NCI-H748 (cell line): ENCODE measurements around the gene GPAT2.
"Not testable (repeated sequence)": the region's sequence is repeated elsewhere in the genome, so short reads cannot be mapped to it uniquely, and the experiment has no call there.

ENCODE experiments used
- DNase-seq: peaks from one replicate; lab custom pipeline; 2025; ENCODE audit not compliant: unreplicated experiment; lab: John Stamatoyannopoulos, UW

The GPAT2 gene

DNA sequence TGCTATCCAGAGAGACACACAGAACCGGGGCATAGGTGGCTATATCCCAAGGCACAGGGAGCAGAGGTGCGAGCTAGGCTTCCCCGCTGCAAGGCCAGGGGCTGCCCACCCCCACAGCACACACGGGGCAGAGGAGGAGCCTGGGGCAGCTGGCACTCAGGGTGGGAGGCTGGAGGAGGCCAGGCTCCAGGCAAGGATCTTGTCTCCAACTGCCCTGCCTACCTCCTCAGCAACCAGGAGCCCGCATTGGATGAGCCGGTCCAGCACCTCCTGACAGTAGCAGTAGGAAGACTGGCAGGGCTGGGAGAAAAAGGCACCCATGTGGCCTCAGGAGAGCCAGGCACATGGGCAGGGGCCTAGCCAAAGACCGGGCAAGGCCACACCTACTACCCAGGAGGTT is 11.0 kb downstream of the GPAT2 start:
- not testable (repeated sequence) for DNase-seq

DNA sequence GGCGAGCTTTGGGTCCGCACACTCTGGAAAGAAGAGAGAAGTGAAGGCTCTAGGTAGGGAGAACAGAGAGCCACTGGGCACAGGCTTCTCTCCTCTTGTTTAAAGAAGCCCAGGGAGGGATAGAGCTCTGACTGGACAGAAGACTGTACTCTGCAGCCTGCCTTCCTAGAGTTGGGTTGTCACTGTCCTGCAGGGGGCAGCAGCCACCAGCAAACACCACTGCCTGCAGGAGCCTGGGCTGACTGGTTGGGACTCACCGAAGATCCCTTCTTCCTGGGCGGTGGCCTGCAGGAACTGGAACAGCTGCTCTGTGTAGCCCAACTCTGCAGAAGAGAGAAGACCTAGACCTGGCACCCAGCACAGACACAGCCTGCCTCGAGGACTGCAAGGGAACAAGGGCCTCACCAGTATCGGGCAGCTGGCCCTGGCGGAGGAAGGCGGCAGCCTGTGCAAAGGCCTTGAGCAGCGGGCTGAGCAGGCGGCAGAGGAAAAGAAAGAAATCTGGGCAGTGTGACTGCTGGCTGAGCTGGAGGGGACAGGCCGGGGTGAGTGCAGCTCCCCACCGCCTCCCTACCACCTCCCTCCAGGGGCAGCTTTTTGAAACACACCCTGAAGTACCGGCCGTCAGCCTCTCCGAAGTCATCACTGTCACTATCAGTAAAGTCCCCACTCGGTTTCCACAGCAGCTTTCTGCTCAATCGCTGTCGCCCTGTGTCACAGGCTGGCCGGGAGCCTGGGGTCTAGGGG is 11.8 kb downstream of the GPAT2 start:
- DNase-seq = not testable (repeated sequence)

DNA sequence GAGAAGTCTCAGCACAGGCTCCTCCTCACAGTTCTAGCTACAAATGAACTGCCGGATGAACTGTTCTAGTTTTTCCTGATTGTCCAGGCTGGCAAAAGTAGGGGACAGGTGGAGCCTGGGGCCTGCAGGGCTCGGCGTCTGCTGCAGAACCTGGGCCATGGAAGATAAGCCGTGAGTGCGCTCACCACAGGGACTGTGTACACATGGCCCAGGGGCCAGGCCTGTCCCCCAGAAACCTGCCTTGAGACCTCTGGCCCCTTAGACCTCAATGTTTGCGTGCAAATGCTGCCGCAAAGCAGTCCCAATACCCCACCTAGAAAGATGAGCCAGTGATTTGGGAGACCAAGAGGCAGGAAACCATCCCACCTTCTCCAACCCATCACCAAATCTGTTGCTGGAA is 12.6 kb downstream of the GPAT2 start:
- DNase-seq = not testable (repeated sequence)

DNA sequence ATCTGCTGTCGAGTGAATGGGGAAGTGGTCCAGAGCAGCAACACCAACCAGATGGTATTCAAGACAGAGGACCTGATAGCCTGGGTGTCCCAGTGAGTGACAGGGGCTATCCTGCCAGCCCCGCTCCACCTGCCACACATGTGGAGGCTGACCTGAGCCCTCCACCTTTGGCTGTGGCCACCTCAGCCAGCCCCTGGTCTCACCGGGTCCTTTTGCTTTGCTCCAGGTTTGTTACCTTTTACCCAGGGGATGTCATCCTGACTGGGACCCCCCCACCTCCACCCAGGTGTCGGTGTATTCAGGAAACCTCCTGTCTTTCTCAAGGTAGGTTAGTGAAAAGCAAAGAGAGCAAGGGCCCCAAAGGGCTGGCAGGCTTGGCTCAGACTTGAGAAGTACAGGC is 13.6 kb downstream of the GPAT2 start:
- not testable (repeated sequence) for DNase-seq

DNA sequence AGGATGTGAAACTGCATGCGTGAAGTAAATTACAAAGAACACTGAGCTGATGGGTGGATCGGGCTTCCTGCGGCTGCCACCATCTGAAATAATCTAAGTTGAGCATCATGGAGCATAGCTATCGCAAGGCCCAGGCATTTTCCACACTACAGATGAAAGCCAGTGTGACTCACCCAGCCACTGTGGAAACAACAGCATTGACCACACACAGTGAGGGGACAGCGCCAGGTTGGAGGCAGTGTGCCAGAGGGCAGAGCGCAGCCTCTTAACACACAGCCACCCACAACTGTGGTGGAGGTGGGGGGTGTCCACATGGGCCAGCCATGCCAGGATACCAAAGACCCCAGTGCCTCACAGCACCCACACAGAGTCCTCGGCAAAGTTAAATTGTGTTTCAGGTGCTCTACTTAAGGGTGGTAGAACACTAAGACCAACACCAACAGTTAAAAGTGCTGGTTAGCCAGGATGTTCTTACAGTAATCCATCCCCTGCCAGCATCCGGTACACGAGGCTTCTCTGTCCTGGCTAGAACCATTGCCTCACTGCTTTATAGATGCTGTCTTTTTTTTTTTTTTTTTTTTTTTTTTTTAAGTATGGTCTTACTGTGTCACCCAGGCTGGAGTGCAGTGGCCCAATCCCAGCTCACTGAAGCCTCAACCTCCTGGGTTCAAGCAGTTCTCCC is 14.7 kb downstream of the GPAT2 start:
- DNase-seq = not testable (repeated sequence)

DNA sequence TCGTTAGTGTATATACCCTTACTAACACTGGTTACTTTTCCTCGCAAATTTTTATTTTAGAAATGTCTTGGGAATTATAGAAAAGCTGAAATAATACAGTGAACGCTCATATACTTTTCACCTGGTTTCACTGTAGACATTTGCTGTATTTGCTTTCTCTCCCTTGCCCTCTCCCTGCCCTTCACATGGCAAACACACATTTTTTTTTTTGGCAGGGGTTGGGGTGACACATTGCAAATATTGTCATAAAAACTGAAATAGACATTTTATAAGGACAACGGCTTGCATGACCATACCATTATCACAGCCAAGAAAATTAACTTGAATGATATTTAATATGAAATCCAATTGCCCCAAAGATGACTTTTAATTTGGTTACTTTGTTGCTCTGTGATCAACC is 18.4 kb downstream of the GPAT2 start:
- DNase-seq = not testable (repeated sequence)

DNA sequence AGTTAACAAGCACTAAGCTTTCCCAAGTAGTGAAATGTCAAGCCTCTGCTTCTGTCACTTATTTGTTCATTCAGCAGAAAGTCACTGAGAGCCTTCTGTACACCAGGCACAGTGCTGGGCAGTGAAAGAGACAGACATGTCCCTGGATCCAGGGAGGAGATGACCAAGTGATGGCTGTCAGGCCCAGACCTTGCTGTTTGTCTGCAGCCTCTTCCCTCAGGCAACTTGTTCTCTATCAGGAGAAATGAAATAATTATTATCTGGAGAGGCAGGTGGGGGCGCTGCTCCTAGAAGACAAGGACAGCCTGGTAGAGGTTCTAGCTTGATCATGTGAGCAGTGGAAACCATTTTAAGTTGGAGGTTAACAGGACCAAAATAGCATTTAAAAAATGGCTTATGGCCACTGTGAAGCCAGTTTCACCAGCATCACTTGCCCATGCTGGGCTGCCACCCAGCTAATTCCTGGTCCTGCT is 21.9 kb downstream of the GPAT2 start:
- DNase-seq = not testable (repeated sequence)

DNA sequence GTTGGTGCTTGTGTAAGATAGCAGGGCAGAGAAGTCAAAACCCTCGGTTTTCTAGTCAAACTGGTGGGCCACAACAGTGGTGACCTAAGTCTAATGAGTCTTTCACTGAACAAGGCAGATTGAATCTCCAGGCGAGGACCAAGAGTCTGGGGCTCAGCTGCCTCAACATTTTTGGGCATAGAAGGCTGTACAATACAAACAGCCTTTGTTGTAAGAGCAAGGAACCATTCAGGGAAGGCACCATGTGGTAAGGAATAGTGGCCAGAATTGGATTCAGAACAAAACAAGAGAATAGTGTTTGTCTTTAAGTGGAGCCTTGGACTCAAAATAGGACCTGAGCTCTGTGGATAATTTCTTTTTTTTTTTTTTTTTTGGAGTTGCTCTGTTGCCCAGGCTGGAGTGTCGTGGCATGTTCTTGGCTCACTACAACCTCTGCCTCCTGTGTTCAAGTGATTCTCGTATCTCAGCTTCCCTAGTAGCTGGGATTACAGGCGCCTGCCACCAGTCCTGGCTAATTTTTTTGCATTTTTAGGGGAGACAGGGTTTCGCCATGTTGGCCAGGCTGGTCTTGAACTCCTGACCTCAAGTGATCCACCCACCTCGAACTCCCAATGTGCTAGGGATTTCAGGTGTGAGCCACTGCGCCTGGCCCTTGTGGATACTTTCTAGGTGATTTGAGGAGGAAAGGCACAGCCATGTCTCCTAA is 22.5 kb downstream of the GPAT2 start:
- not testable (repeated sequence) for DNase-seq

DNA sequence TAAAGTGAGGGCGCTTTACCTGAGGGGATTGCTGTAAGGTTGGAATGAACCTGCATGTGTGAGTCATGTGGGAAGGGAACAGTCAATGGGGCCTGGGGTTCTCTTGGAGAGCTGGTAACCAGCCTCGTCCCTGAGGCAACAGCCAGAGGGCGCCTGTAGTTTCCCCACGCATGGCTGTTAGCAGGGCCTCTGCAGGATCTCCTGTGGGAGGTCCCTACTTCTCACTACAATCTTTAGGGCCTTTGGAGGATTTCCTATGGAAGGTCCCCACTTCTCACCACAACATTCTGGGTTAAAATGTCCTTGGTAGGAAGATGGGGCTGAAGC is 23.6 kb downstream of the GPAT2 start:
- not testable (repeated sequence) for DNase-seq

DNA sequence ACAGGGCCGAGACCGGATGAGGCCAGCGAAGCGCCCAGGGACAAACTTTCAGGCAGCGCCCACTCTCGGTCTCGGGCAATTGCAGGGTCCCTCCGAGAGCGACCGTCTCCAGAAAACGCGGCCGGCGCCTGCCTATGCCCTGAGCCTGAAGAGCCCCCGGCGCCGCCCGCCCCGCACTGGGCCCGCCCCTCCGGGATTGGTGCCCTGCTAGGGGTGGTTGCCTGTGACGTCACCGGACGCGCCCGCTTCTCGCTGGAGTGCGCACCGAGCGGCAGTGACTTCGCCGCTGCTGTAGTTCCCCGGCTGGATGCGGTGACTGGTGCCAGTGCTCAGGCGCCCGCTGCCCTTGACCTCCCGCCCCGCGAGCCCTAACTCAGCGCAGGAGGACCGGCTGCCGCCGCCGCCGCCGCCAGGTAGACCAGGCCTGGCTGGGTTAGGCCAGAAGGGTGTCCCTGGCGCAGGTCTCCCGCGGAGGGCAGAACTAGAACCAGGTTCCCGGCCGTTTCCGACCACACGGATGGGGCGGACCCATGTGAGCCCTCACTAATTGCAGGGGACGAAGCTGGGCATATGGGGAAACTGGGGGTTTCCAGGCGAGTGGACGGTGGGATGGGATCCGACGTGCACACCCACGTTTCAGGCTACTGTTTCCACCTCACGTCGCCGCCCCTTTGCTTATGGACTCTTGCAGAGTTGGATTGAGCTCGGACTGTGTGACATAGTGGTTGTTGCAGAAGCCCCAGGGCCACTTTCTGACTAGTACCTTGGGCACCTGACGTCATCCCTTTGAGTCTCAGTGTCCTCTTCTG is 24.2 kb downstream of the GPAT2 start:
- DNase-seq = not testable (repeated sequence)

DNA sequence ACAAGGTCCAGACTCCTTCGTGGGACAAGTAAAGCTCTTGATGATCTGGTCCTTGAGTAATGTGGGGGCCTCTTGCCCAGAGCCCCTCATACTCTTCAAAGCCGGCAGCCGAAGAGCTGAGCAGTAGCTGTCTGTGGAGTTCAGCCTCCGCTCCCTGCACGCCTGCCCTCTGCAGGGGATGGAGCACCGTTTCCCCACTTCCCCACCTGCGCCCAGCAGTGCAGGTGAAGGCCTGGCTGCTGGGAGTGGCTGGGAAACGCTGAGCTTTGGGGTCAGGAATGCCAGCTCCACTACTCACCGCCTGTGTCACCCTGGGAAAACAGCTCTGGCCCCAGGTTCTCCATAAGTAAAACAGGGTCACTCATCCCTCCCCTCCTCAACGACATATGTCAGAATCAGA is 24.9 kb downstream of the GPAT2 start:
- not testable (repeated sequence) for DNase-seq

DNA sequence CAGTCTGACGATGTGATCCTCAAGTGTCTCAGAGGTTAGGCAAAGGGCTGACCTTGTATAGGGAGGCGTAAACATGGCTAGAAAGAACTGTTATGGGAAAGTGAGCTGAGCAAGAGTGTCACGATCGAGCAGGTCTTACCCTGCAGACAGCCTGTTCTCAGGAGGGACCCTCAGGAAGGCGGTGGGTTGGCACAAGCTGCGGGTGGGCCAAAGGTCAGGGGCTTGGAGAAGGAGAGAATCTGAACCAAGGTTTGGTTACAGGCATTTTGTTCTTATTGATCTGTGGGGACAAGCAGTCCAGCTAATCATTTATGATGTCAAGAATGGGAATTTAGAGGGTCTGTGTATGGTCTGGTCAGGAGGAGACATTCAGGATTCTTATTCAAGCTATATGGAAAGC is 26.7 kb downstream of the GPAT2 start:
- DNase-seq = not testable (repeated sequence)

DNA sequence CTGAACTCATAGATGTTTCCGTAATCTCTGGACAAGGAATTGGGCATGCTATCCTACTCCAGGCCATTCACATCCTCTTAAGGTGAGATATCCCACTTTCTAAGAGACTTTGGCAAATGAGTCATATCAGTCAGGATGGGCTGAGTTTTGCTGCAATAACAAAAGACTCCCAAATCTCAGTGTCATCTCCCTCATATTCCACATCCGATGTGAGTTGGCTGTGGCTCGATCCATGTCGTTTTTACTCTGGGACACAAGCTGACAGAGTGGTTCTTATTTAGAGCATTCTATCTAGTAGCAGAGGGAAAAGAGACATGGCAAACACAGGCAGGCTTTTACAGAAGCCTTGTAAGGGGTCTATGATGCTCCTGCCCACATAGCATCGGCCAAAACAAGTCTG is 28.5 kb downstream of the GPAT2 start:
- DNase-seq = not testable (repeated sequence)

DNA sequence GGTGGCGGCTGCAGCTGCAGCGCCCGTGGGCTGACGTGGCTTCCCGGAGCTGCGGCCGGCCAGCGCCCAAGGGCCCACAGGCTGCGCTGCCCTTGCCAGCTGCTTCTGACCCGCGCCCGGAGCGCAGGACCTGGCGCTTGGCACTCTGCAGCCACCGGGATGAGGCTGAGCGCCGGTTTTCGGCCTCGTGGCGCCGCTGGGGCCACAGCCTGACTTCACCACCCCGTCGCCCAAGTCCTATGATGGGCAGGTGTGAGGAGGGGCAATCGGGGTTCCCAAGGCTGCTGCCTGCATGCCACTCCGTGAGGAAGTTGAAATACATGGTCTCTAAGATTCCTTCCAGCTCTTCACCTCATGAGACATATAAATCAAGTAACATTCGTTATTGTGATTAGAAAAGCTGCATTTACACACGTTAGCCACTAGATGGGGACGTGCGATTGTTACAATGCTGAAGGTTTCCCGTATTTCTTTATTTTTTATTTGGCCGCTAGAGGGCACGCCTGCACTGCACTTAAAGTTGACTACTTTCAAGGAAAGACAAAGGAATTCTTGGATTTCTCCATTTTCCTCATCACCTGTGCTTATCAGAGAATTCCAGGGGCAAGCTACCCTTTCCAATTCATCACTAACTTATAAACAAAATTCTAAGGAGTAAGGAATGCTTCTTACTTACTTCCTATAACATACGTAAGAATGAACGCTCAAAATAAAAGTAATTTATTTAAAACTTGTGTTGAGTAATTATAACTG is 42.0 kb downstream of the GPAT2 start:
- not testable (repeated sequence) for DNase-seq

DNA sequence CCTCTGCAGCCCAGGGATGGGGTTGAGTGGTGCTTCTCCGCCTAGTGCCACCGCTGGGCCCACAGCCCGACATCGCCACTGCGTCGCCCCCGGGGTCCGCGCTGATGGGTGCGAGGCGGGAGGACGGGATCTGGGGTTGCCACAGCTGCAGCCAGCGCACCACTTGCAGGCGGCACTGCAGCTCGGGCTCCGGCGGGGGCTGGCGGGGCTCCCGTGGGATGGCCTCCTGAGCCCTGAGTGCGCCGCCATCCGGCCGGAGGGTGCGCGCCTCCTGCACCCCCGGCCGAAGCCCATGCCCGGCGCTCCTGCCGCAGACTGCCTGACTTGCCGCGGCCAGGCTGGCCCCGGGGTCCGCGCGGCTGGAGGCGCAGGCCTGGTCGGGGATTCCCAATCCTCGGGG is 42.6 kb downstream of the GPAT2 start:
- not testable (repeated sequence) for DNase-seq

DNA sequence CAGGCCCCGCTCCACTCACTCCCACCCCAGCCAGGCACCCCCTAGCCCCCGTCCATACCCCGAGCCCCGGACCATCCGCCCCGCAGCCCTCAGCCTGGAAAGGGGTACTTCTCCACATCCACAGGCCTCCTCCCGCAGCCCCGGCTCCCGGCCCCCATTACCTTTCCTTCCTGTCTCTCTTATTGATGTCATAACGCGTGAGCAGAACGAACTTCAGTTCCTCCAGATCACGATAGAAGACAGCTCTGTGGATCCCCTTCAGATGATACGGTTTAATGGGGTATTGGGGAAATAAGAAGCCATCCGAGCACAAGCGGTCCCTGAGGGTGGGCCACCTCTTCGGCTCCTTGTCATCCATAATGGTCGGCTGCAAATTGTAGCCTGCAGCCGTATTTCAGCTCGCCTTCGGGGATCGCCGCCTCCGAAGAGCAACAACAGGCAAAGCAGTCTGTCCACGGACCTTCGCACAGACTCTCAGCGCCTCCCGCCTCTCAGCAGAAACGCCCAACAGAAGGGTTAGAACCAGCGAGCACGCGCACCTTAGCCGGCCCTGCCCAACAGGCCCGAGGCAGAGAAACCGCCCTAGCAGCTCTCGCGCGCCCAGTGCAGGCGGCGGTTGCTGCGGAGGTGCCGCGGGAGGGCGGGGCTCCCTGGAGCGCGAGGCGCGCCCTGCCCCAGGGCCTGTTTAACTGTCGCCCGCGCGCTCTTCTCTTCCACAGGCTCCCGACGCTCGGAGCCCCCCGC is 43.2 kb downstream of the GPAT2 start, which contains the start of gene ANKRD36C:
Gene ANKRD36C, minus strand, starts transcription at position 474 of the 744 bp plus-strand sequence. Its CDS starts 116 bp downstream, at position 358.
- DNase-seq = not testable (repeated sequence)

DNA sequence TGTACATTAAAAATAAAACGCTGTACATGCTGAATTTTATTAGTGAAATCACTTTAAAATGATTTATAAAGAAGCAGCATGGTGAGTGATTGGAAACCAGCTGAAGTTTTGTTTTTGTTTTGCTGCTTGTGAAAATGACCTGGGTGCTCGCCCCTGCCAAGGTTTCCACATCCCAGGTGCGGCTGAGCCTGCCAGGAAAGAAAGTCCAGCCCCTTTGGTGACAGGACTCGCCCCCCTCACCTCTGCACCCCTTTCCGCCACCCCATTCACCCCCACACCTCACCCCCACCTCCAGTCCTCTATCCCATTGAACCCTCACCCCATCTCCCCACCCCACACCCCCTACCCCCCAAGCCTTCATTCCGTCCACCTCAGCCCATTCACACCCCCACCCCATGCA is 43.8 kb downstream of the GPAT2 start:
- DNase-seq = not testable (repeated sequence)
